ENCODE results near the gene TJAP1. TPM values are rescaled to one million over a fixed set of nuclear protein-coding genes. Genes with fewer than 3 reads are reported as not detected.

Gene TJAP1, protein sequence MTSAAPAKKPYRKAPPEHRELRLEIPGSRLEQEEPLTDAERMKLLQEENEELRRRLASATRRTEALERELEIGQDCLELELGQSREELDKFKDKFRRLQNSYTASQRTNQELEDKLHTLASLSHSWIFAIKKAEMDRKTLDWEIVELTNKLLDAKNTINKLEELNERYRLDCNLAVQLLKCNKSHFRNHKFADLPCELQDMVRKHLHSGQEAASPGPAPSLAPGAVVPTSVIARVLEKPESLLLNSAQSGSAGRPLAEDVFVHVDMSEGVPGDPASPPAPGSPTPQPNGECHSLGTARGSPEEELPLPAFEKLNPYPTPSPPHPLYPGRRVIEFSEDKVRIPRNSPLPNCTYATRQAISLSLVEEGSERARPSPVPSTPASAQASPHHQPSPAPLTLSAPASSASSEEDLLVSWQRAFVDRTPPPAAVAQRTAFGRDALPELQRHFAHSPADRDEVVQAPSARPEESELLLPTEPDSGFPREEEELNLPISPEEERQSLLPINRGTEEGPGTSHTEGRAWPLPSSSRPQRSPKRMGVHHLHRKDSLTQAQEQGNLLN
- total RNA-seq (ENCODE audit: low replicate concordance) = 6.5 and 7.4 TPM in 2 replicates

GRCh38 chr6:43477235-43478007 lies at the start of gene TJAP1:
Gene TJAP1, plus strand, starts transcription at chr6:43477570. Its CDS starts 21,432 bp downstream, at chr6:43499002.

GRCh38 chr6:43455531-43456428 lies 21.6 kb upstream of the TJAP1 start, which contains the start of gene DLK2:
Gene DLK2, minus strand, starts transcription at chr6:43455548. Its CDS starts 723 bp downstream, at chr6:43454825.

DNA sequence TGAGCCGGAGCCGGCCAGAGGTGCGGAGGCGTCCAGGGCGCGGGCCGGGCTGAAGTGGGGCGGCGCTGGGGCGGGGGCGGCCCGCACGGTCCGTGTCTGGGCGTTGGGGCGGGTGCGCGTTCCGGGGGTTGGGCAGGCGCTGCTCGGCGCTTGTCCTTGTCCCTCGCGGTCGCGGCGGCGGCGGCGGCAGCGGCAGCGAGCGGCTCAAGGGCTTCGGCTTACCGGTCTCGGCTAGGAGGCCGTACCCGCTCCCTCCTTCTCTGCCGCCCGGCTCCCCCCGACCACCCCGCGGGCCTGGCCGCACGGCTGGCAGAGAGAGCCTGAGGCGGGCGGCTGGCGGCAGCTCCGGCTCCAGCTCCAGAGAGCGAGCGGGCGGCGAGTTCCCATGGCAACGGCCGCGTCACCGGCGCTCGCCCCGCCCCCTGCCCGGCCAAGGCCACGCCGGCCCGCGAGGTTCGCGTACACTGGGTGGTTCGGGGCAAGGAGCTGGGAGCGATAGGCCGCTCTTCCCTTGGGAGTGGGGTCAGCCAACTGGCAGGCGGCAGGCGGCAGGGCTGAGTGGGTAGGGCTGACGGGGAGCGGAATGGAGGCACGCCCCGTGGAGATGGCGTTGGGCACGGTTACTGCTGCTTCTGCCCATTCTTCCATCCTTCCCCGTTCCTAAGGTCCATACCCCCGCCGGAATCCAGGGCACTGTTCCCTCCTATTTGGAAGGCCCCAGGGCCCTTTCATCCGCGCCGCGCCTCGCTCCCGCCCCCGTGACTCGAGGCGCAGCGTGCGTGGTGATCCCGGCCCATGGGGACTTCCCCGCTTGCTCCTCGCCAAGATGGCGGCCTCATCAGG lies 32.8 kb downstream of the TJAP1 start, which contains the start of gene LRRC73:
LRRC73 (minus strand) TSS at position 363 of the 843 bp plus-strand sequence. CDS start 561 bp downstream, outside the sequence.

DNA sequence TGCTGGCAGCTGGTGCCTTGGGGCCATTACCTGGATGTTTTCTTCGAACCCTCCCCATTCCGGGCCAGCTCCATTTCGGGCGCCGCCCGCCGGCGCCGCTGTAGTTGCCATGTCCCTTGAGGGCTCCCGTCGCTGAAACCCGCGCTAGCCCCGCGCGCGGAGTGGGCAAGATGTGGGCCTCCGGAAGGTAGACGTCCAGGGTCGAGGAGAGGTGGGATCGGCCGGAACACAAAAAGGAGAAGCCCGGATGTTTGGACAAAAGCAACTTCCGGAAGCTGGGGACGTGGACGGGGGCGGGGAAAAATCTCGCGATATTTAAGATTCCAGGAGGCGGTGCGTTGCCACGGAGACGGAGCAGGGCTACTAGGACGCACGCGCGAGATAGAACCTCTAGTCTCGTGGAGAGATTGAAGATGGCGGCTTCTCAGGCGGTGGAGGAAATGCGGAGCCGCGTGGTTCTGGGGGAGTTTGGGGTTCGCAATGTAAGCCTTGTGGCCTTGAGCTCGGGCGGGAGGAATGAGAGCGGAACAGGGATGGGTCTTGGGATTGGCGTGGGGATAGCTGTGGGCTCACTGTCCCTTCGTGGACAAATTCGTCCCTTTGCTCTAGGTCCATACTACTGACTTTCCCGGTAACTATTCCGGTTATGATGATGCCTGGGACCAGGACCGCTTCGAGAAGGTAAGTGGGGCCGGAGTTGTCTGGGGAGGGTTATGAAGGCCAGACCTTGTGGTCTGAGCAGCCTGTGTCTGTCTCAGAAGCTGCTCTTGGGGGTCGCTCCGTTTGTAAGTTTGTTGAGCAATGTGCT lies 39.5 kb downstream of the TJAP1 start, which contains the start of the genes POLR1C and YIPF3:
POLR1C (plus strand) TSS at position 393 of the 808 bp plus-strand sequence; CDS start at position 414, 21 bp downstream.
YIPF3 (minus strand) TSS at position 230 of the 808 bp plus-strand sequence; CDS start at position 111, 119 bp downstream.

Other genes with a start within 250 kb of the TJAP1 start
- 54.5 and 66.4 TPM in 2 replicates for gene DNPH1, start 248.1 kb upstream of the TJAP1 start, total RNA-seq (ENCODE audit: low replicate concordance)
- under 0.01 TPM in 1 of 2 replicates, not detected in the other for gene TTBK1, start 234.1 kb upstream of the TJAP1 start, total RNA-seq (ENCODE audit: low replicate concordance)
- gene SLC22A7, start 179.3 kb upstream of the TJAP1 start, total RNA-seq (ENCODE audit: low replicate concordance) = not detected in 2 replicates
- 0.47 TPM in 1 of 2 replicates, not detected in the other for gene CRIP3, start 168.7 kb upstream of the TJAP1 start, total RNA-seq (ENCODE audit: low replicate concordance)
- gene ZNF318, start 107.9 kb upstream of the TJAP1 start, total RNA-seq (ENCODE audit: low replicate concordance) = 2.8 and 3.8 TPM in 2 replicates
- gene ABCC10, start 50.0 kb upstream of the TJAP1 start, total RNA-seq (ENCODE audit: low replicate concordance) = 12.3 and 12.4 TPM in 2 replicates
- gene DLK2, start 22.0 kb upstream of the TJAP1 start, total RNA-seq (ENCODE audit: low replicate concordance) = 0.23 and 0.47 TPM in 2 replicates
- gene LRRC73, start 32.8 kb downstream of the TJAP1 start, total RNA-seq (ENCODE audit: low replicate concordance) = 0.12 and 0.30 TPM in 2 replicates
- 110 and 288 TPM in 2 replicates for gene YIPF3, start 39.4 kb downstream of the TJAP1 start, total RNA-seq (ENCODE audit: low replicate concordance)
- gene POLR1C, start 39.5 kb downstream of the TJAP1 start, total RNA-seq (ENCODE audit: low replicate concordance) = 16.8 and 31.5 TPM in 2 replicates
- gene XPO5, start 98.5 kb downstream of the TJAP1 start, total RNA-seq (ENCODE audit: low replicate concordance) = 17.3 and 17.7 TPM in 2 replicates
- 15.7 and 22.0 TPM in 2 replicates for gene POLH, start 98.6 kb downstream of the TJAP1 start, total RNA-seq (ENCODE audit: low replicate concordance)
- 44.0 and 52.9 TPM in 2 replicates for gene GTPBP2, start 151.7 kb downstream of the TJAP1 start, total RNA-seq (ENCODE audit: low replicate concordance)
- gene MAD2L1BP, start 158.3 kb downstream of the TJAP1 start, total RNA-seq (ENCODE audit: low replicate concordance) = 9.2 and 15.8 TPM in 2 replicates
- gene RSPH9, start 167.5 kb downstream of the TJAP1 start, total RNA-seq (ENCODE audit: low replicate concordance) = 0.45 and 0.94 TPM in 2 replicates
- 29.6 and 42.8 TPM in 2 replicates for gene MRPS18A, start 210.2 kb downstream of the TJAP1 start, total RNA-seq (ENCODE audit: low replicate concordance)